Measurements from ENCODE around the gene SUPT3H. TPM values are rescaled to one million over a fixed set of nuclear protein-coding genes. Genes with fewer than 3 reads are reported as not detected.

SUPT3H gene
- total RNA-seq, 1 experiment from 2014 or later, result 12.7 TPM

DNA sequence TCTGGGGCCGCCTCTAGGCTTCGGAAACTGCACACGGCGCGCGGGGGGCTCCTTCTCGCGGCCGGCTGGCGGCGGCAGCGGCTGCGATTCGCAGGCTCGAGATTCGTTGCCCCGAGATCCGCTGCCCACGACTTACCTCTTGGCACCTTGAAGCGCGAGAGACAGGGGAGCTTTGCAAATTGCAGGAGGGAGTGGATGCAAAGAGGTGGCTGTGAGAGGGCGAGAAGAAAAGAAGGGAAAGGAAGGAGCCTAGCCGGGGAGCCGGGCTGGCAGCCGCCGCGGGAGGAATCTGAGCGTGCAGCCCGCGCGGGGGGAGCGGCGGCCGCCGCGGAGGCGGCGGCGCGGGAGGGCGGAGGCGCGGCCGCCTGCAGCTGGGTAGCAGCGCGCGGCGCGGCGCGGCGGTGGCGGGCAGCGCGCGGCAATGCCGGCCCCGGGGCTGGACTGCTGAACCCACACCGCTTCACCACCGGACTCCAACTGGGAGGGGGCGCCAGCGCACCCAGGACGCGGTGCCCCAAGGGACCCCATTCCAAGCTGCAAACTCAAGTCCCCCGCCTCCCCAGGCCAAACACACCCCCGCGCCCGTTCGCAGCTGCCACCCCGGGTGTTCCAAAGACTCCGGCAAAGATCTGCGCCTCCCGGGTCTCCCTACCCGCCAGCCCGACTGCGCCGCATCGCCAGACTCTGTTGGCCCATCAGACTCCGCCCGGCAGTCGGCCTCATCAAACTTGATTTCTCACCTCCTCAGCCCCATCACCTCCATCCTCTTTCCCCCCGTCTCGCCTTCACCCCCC is 44.2 kb upstream of the SUPT3H start:
- ChIA-PET CTCF (interaction anchor here (0.7 to 3.6 kb wide), 13 partner anchors 10 to 415 kb away, joined by 3 to 17 read pairs (median 4); no protein-coding TSS in a partner anchor), POLR2A (interaction anchor here (0.5 to 3.9 kb wide), 17 partner anchors 10 to 1058 kb away, joined by 3 to 15 read pairs (median 3); partner anchors contain the start of gene SUPT3H)
- H3K36me3 Mint-ChIP-seq (ENCODE audit: insufficient read depth, unreplicated experiment), result no peaks in the 10 kb centered on the region
- H3K4me1 Mint-ChIP-seq (ENCODE audit: insufficient read depth, unreplicated experiment), result peaks cover 17% of the 10 kb centered on the region
- intact Hi-C loops (cut with micrococcal nuclease), result loop anchor here (1.0 to 5.0 kb wide), 7 partner anchors 25 to 947 kb away; no protein-coding TSS in a partner anchor
- DNase-seq (ENCODE audit: unreplicated experiment), result peak; percentile 54
- no peaks in the 10 kb centered on the region for H3K27me3 Mint-ChIP-seq (ENCODE audit: insufficient read depth, unreplicated experiment)
- peak overlapping the region; percentile 35 for H3K27ac Mint-ChIP-seq (ENCODE audit: low read depth, unreplicated experiment)
- no peaks in the 10 kb centered on the region for H3K9me3 Mint-ChIP-seq (ENCODE audit: unreplicated experiment)
- H3K4me3 Mint-ChIP-seq (ENCODE audit: unreplicated experiment), result peak overlapping the region; percentile 91
- TF ChIP-seq, protein P1, sequence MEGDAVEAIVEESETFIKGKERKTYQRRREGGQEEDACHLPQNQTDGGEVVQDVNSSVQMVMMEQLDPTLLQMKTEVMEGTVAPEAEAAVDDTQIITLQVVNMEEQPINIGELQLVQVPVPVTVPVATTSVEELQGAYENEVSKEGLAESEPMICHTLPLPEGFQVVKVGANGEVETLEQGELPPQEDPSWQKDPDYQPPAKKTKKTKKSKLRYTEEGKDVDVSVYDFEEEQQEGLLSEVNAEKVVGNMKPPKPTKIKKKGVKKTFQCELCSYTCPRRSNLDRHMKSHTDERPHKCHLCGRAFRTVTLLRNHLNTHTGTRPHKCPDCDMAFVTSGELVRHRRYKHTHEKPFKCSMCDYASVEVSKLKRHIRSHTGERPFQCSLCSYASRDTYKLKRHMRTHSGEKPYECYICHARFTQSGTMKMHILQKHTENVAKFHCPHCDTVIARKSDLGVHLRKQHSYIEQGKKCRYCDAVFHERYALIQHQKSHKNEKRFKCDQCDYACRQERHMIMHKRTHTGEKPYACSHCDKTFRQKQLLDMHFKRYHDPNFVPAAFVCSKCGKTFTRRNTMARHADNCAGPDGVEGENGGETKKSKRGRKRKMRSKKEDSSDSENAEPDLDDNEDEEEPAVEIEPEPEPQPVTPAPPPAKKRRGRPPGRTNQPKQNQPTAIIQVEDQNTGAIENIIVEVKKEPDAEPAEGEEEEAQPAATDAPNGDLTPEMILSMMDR (IDR thresholded peaks at IDR 0.05; ENCODE audit: unreplicated experiment), result no peak
- BruUV-seq (replicated peaks), result no TSS peak

- DNase-seq (ENCODE audit: unreplicated experiment), result no peak
These were observed 43.4 kb upstream of the SUPT3H start for GRCh38 chr6:45420909-45421708.

GRCh38 chr6:45420083-45420908 is 42.6 kb upstream of the SUPT3H start:
- intact Hi-C loops (cut with micrococcal nuclease), result loop anchor here (2.0 to 5.0 kb wide), 3 partner anchors 197 to 945 kb away; no protein-coding TSS in a partner anchor
- no TSS peak for BruUV-seq (replicated peaks)

More at GRCh38 chr6:45420909-45421708, 43.4 kb upstream of the SUPT3H start:
- ChIA-PET CTCF (interaction anchor here (0.6 to 3.6 kb wide), 15 partner anchors 11 to 827 kb away, joined by 3 to 22 read pairs (median 5); no protein-coding TSS in a partner anchor), POLR2A (interaction anchor here (0.5 to 3.9 kb wide), 17 partner anchors 11 to 1739 kb away, joined by 3 to 15 read pairs (median 4); partner anchors contain the start of gene SUPT3H)
- Mint-ChIP-seq H3K4me1 (ENCODE audit: insufficient read depth, unreplicated experiment) (peaks cover 17% of the 10 kb centered on the region), H3K4me3 (ENCODE audit: unreplicated experiment) (peak overlapping the region; percentile 91), H3K36me3 (ENCODE audit: insufficient read depth, unreplicated experiment) (no peaks in the 10 kb centered on the region), H3K27ac (ENCODE audit: low read depth, unreplicated experiment) (peak overlapping the region; percentile 35), H3K27me3 (ENCODE audit: insufficient read depth, unreplicated experiment) (no peaks in the 10 kb centered on the region), H3K9me3 (ENCODE audit: unreplicated experiment) (no peaks in the 10 kb centered on the region)
- intact Hi-C loops (cut with micrococcal nuclease), result loop anchor here (1.0 to 5.0 kb wide), 4 partner anchors 196 to 946 kb away; no protein-coding TSS in a partner anchor
- BruUV-seq (replicated peaks), result TSS peak; percentile 31
- TF ChIP-seq, protein P1 (IDR thresholded peaks at IDR 0.05; ENCODE audit: unreplicated experiment), result no peak

More at GRCh38 chr6:45420083-45420908, 42.6 kb upstream of the SUPT3H start:
- CTCF ChIA-PET, result interaction anchor here (0.6 to 3.6 kb wide), 14 partner anchors 9 to 945 kb away, joined by 3 to 22 read pairs (median 4); partner anchors contain the start of gene SUPT3H
- Mint-ChIP-seq H3K36me3 (ENCODE audit: insufficient read depth, unreplicated experiment) (no peaks in the 10 kb centered on the region), H3K27me3 (ENCODE audit: insufficient read depth, unreplicated experiment) (no peaks in the 10 kb centered on the region), H3K4me1 (ENCODE audit: insufficient read depth, unreplicated experiment) (peaks cover 17% of the 10 kb centered on the region), H3K4me3 (ENCODE audit: unreplicated experiment) (peak overlapping the region; percentile 91), H3K27ac (ENCODE audit: low read depth, unreplicated experiment) (peak overlapping the region; percentile 35), H3K9me3 (ENCODE audit: unreplicated experiment) (no peaks in the 10 kb centered on the region)
- peak; percentile 46 for DNase-seq (ENCODE audit: unreplicated experiment)
- TF ChIP-seq, protein P1 (IDR thresholded peaks at IDR 0.05; ENCODE audit: unreplicated experiment), result no peak
- POLR2A ChIA-PET, result interaction anchor here (0.6 to 3.9 kb wide), 13 partner anchors 22 to 1740 kb away, joined by 3 to 15 read pairs (median 4); partner anchors contain the start of gene SUPT3H

Measured in MCF 10A (cell line).